IPS-18c (cell line): Measurements from ENCODE around the gene RABL6.

Source experiments
- H3K4me3 ChIP-seq: 2 replicates; pipeline ENCODE4 v1.7.0; 2013; ENCODE audit warnings: low read depth, mild to moderate bottlenecking, low read length, moderate library complexity; ENCODE audit not compliant: insufficient read depth
- H3K9me3 ChIP-seq: one replicate; pipeline ENCODE4 v1.6.1; 2013; ENCODE audit warnings: mild to moderate bottlenecking, low read length, moderate library complexity; ENCODE audit not compliant: control insufficient read depth, insufficient read depth

The RABL6 gene

GRCh38 chr9:136855461-136856078 is 47.8 kb downstream of the RABL6 start:
- Histone ChIP-seq H3K4me3 (no peak overlapping the region), H3K9me3 (no peaks in the 10 kb centered on the region)

GRCh38 chr9:136856079-136856476 is 48.3 kb downstream of the RABL6 start:
- Histone ChIP-seq H3K4me3 (no peak overlapping the region), H3K9me3 (no peaks in the 10 kb centered on the region)

GRCh38 chr9:136856541-136857141 is 48.9 kb downstream of the RABL6 start:
- no peaks in the 10 kb centered on the region for H3K9me3 ChIP-seq

GRCh38 chr9:136857166-136857565 is 49.4 kb downstream of the RABL6 start:
- Histone ChIP-seq H3K9me3 (no peaks in the 10 kb centered on the region), H3K4me3 (no peak overlapping the region)

More at GRCh38 chr9:136856541-136857141, 48.9 kb downstream of the RABL6 start:
- no peak overlapping the region for H3K4me3 ChIP-seq

- no peaks in the 10 kb centered on the region for H3K9me3 ChIP-seq
- no peak overlapping the region for H3K4me3 ChIP-seq
Measured at GRCh38 chr9:136857581-136858412, 50.0 kb downstream of the RABL6 start.

GRCh38 chr9:136858452-136858843 is 50.7 kb downstream of the RABL6 start:
- Histone ChIP-seq H3K9me3 (no peaks in the 10 kb centered on the region), H3K4me3 (no peak overlapping the region)

GRCh38 chr9:136858844-136859757 is 51.4 kb downstream of the RABL6 start:
- Histone ChIP-seq H3K4me3 (no peak overlapping the region), H3K9me3 (no peaks in the 10 kb centered on the region)

- Histone ChIP-seq H3K4me3 (no peak overlapping the region), H3K9me3 (no peaks in the 10 kb centered on the region)
Measured at GRCh38 chr9:136860529-136860928, 52.8 kb downstream of the RABL6 start.

GRCh38 chr9:136860933-136861873 is 53.5 kb downstream of the RABL6 start:
- Histone ChIP-seq H3K4me3 (no peak overlapping the region), H3K9me3 (no peaks in the 10 kb centered on the region)

GRCh38 chr9:136861874-136862457 is 54.2 kb downstream of the RABL6 start:
- Histone ChIP-seq H3K4me3 (no peak overlapping the region), H3K9me3 (no peaks in the 10 kb centered on the region)

GRCh38 chr9:136862849-136863622 is 55.3 kb downstream of the RABL6 start:
- Histone ChIP-seq H3K9me3 (no peaks in the 10 kb centered on the region), H3K4me3 (no peak overlapping the region)

- Histone ChIP-seq H3K4me3 (no peak overlapping the region), H3K9me3 (peaks cover 2% of the 10 kb centered on the region)
Measured at GRCh38 chr9:136863623-136864273, 56.0 kb downstream of the RABL6 start.

GRCh38 chr9:136865041-136865767 is 57.5 kb downstream of the RABL6 start:
- H3K9me3 ChIP-seq = peaks cover 3% of the 10 kb centered on the region
- H3K4me3 ChIP-seq = peak overlapping the region; percentile 77

- H3K4me3 ChIP-seq = peak overlapping the region; percentile 77
Measured at GRCh38 chr9:136865768-136866103, 58.0 kb downstream of the RABL6 start.

More at GRCh38 chr9:136865768-136866103, 58.0 kb downstream of the RABL6 start:
- H3K9me3 ChIP-seq = peaks cover 6% of the 10 kb centered on the region
